Measurements from ENCODE around the gene DPH5.
"Not testable (repeated sequence)": the region's sequence is repeated elsewhere in the genome, so short reads cannot be mapped to it uniquely, and the experiment has no call there.

The DPH5 gene, protein sequence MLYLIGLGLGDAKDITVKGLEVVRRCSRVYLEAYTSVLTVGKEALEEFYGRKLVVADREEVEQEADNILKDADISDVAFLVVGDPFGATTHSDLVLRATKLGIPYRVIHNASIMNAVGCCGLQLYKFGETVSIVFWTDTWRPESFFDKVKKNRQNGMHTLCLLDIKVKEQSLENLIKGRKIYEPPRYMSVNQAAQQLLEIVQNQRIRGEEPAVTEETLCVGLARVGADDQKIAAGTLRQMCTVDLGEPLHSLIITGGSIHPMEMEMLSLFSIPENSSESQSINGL

DNA sequence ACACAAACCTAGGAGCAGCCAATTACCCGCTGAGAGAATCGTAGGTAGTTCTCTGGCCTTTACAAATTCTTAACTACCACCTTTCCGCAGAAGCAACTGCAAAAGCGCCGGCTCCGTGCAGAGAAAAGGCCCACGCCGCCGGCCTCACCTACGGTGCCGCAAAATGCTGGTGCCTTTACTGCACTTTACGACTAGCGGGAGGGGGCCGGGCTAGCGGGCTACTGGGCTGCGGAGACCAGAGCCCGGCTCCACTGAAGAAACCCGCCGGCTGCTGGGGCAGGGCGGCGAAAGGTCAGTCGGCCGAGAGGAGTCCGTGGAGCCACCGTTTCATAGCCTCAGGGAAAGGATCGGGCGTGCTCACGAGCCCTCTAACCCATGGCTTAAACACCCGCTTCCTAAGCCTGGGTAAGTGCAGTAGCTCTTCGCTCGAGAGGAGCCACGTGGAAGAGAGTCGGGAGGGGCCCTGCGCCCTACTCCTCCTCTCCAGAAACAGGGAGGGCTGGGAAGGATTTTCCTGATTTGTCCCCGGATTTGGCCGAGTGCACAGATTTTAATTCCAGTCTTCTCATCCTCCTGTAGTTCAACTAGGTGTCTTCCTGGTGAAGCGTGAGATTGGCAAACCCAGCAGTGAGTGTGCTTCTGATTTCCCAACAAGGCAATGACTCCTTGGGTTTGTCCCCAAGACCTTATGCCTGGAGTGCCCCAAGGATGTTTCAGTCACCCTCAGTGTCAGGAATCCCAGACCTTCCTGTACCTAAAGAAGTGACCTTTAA is at the start of gene DPH5:
DPH5 (minus strand) TSS at position 128 of the 773 bp plus-strand sequence. CDS start 341 bp downstream, outside the sequence.
- DNase-seq = peak; percentile 93 to 94

DNA sequence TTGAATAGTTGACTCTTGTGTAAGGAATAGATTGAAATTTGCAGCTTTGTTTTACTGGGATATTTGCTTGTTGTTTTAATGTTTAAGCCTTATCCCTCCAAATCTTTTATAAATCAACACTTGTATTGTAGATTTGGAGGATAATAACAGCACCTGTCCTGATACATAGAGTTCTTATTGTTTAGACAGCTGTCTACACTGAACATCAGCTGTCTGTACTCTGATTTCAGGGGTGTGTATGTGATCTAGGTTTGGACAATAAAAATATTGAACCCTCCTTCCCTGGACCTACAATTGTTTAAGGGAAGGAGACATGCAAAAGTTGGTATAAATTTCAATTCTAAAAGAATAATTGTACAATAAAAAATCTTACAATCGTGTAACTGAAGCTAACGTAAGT is 48.3 kb upstream of the DPH5 start:
- DNase-seq = no peak

GRCh38 chr1:101071470-101071891 is 45.9 kb upstream of the DPH5 start:
- no peak for DNase-seq

- no peak for DNase-seq
These were observed 43.6 kb upstream of the DPH5 start for GRCh38 chr1:101069158-101069557.

DNA sequence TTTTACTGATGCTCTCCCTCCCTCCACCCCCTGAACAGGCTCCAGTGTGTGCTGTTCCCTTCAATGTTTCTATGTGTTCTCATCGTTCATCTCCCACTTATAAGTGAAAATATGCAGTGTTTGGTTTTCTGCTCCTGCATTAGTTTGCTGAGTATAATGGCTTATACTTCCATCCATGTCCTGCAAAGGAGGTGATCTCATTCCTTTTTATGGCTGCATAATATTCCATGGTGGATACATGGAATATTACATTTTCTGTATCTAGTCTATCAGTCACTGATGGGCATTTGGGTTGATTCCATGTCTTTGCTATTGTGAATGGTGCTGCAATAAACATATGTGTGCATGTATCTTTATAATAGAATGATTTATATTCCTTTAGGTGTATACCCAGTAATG is 41.4 kb upstream of the DPH5 start:
- not testable (repeated sequence) for DNase-seq

- DNase-seq = no peak
These were observed 40.8 kb upstream of the DPH5 start for GRCh38 chr1:101066260-101066936.

- DNase-seq = no peak
These were observed 40.0 kb upstream of the DPH5 start for GRCh38 chr1:101065575-101065974.

- no peak for DNase-seq
These were observed 39.1 kb upstream of the DPH5 start for GRCh38 chr1:101064697-101065096.

DNA sequence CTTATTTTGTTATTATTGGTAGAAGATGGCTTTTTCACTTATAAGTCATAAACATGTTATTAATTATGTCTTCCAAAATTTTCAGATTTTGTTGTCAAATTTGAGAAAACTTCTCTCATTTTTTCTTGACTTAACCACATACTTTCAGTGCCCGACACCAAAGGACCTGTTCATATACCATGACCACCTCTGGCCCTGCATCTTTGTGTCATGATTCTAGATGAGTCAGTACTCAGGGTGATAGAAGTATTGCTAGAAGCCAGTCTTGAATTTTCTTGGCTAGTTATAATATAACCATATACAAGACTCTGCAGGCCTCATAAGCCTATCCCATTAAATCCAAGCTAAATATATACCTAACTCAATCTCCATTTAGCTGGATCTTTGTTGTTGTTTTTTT is 35.4 kb upstream of the DPH5 start:
- no peak for DNase-seq

DNA sequence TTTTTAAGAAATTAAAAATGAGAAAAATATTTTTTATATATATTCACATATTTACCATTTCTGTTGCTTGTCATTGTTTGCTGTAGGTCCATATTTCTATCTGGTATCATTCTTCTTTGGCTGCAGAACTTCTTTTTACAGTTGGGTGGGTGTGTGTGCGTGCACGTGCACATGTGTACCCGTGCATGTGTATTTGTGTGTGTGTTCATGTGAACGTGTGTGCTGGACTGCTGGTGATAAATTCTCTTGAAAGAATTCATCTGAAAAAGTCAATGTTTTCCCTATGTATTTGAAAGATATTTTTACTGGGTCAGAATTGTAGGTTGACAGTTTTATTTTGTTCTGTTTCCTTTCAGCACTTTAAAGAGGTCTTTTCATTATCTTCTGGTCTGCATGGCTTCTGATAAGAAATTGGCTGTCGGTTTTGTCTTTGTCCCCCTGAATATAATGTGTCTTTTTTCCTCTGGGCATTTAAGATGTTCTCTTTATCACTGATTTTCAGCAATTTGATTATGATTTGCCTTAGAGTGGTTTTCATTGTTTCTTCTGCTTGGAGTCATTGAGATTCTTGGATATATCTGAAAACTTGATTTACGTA is 34.5 kb upstream of the DPH5 start:
- no peak for DNase-seq

DNA sequence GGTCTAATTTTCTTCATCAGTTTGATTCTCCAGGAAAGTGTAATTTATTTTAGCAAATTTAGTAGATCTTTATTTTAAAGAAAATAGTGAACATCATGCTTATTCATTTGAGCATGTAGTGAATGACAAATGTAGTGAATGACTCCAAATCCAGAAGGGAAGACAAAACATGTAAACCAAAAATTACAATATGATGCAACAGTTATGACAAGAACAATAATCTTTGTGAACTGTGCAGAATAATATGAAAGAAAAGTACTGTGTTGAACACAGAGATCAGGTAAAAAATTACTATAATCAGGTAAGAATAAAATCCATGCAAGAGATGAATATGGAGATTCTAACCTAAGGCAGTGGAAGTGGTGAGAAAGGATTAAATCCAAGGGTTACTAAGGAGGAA is 30.0 kb upstream of the DPH5 start:
- DNase-seq = no peak

GRCh38 chr1:101051688-101052638 is 26.4 kb upstream of the DPH5 start:
- DNase-seq = no peak

- no peak for DNase-seq
These were observed 25.3 kb upstream of the DPH5 start for GRCh38 chr1:101050869-101051268.

DNA sequence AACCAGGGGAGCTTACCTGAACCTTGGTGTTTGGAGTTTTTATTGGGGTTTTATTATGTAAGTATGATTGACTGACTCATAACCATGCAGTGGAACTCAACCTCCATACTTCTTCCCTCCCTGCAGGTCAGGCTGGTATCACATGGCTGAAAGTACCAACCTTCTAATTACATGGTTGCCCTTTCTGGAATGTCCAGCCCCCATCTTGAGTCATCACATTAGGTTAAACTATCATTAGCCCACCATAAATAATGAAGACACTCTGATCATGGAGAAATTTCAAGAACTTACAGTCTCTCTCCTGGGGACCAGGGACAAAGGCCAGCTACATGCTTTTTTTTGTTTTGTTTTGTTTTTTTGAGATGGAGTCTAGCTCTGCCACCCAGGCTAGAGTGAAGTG is 19.2 kb upstream of the DPH5 start:
- no peak for DNase-seq

DNA sequence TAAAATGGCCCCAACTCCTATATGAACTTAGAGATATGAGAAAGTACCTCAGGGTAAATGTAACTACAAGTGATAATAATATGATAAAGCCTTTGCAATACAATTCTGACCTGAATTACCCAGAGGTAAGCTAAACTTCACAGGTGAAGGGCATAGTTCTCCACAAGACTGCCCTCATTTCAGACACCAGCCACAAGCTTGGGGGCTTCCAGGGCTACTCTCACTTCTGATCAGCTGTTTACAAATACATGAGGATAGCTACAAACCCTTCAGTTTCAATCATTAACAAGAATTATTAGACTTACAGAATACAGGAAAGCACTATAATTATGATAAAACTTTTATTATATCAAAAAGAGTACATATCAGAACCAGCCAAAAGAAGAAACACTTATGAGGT is 18.7 kb upstream of the DPH5 start:
- no peak for DNase-seq

GRCh38 chr1:101043776-101044175 is 18.2 kb upstream of the DPH5 start:
- DNase-seq = no peak

- DNase-seq = no peak
These were observed 15.7 kb upstream of the DPH5 start for GRCh38 chr1:101041300-101041699.

- no peak for DNase-seq
These were observed 15.1 kb upstream of the DPH5 start for GRCh38 chr1:101040666-101041065.

DNA sequence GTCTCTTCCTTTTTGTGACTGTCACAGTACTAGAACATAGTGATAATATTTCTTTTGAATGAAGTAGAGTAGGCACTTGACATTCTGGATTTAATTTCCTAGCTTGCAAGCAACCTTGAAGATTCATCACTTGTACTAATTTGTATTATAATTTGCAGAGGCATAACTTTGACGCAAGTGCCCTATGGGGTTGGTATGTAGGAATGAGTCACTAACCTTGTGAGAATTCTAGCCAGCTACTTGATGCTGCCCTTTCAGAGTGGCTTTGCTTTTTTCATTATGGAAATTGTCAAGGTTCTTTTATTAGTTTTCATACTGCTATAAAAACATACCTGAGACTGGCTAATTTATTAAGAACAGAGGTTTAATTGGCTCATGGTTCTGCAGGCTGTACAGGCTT is 13.7 kb upstream of the DPH5 start:
- no peak for DNase-seq

- no peak for DNase-seq
These were observed 11.7 kb upstream of the DPH5 start for GRCh38 chr1:101037316-101037715.

DNA sequence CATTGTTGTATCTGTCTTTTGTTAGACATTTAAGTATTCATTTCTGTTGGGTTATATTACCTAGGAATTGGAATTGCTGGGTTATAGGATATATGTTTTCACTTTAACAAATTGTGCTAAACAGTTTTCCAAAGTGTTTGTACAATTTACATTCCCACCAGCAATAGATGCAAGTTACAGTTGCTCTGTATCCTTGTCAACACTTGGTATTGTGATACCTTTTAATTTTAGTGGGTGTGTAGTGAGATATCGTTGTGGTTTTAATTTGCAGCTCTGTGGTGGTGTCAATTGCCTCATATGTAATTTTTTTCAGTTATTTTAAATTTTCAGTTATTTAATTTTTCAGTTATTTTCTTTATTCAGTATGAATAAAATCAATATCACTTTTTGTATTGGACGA is 7.4 kb upstream of the DPH5 start:
- no peak for DNase-seq

DNA sequence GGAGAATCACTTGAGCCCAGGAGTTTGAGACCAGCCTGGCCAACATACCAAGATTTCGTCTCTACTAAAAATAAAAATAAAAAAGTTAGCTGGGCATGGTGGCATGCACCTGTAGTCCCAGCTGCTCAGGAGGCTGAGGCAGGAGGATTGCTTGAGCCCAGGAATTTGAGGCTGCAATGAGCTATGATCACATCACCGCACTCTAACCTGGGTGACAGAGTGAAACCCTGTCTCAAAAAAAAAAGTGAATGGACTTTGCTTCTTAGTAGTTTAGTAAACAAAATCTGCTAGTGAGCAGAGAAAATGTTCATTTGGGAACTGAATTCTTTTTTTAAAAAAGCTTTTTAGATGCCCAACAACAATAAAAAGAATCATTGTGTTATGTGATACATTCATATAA is 6.5 kb upstream of the DPH5 start:
- not testable (repeated sequence) for DNase-seq
